Endodermal cell (in vitro differentiated cells): Measurements from ENCODE around the gene ZMIZ1. TPM values are rescaled to one million over a fixed set of nuclear protein-coding genes. Genes with fewer than 3 reads are reported as not detected.

Source experiments
- DNase-seq: peaks from one replicate; pipeline ENCODE4 v3.0.0-alpha.2; 2017
- H3K27ac ChIP-seq: 2 replicates; pipeline ENCODE4 v1.5.1; 2013; ENCODE audit warnings: mild to moderate bottlenecking, low read depth, low read length, moderate library complexity
- H3K27me3 ChIP-seq: 2 replicates; pipeline ENCODE4 v1.6.1; 2013; ENCODE audit warnings: mild to moderate bottlenecking, low read length, moderate library complexity; ENCODE audit not compliant: insufficient read depth, control insufficient read depth, poor library complexity, severe bottlenecking
- H3K36me3 ChIP-seq: 2 replicates; pipeline ENCODE4 v1.7.0; 2013; ENCODE audit warnings: mild to moderate bottlenecking, low read length, moderate library complexity; ENCODE audit not compliant: control insufficient read depth, insufficient read depth
- H3K4me1 ChIP-seq: one replicate; pipeline ENCODE4 v1.7.0; 2013; ENCODE audit warnings: low read length; ENCODE audit not compliant: control insufficient read depth, insufficient read depth
- H3K4me3 ChIP-seq: 2 replicates; pipeline ENCODE4 v1.5.1; 2013; ENCODE audit warnings: mild to moderate bottlenecking, low read length, moderate library complexity
- H3K9ac ChIP-seq: 2 replicates; pipeline ENCODE4 v1.6.1; 2013; ENCODE audit warnings: mild to moderate bottlenecking, low read length, moderate library complexity; ENCODE audit not compliant: poor library complexity, severe bottlenecking; ENCODE audit errors: extremely low read depth
- H3K9me3 ChIP-seq: 2 replicates; pipeline ENCODE4 v1.6.1; 2013; ENCODE audit warnings: mild to moderate bottlenecking, low read length, moderate library complexity; ENCODE audit not compliant: control insufficient read depth
- H3K27ac Mint-ChIP-seq: 2 replicates; pipeline ENCODE4 v1.8.0; 2020; ENCODE audit warnings: mixed read lengths
- H3K27me3 Mint-ChIP-seq: 2 replicates; pipeline ENCODE4 v1.8.0; 2021; ENCODE audit warnings: mild to moderate bottlenecking, mixed read lengths; ENCODE audit not compliant: insufficient read depth
- H3K36me3 Mint-ChIP-seq: 2 replicates; pipeline ENCODE4 v1.8.0; 2020; ENCODE audit warnings: low read depth, mixed read lengths
- H3K4me1 Mint-ChIP-seq: 2 replicates; pipeline ENCODE4 v1.8.0; 2020; ENCODE audit warnings: mixed read lengths
- H3K4me3 Mint-ChIP-seq: 2 replicates; pipeline ENCODE4 v1.8.0; 2020; ENCODE audit warnings: mild to moderate bottlenecking, moderate library complexity, mixed read lengths
- H3K9me3 Mint-ChIP-seq: 2 replicates; pipeline ENCODE4 v1.8.0; 2020; ENCODE audit warnings: mild to moderate bottlenecking, mixed read lengths
- CTCF ChIP-seq: fragments of 200-600 bp; sonication (generic); conservative IDR thresholded peaks from 2 replicates; pipeline ENCODE4 v1.5.0; 2021; ENCODE audit warnings: antibody characterized with exemption, mild to moderate bottlenecking
- WGBS, 2 experiments: methylation state at CpG; one replicate each; pipeline versions ENCODE4 v1.1.5 to v1.1.7; 2013; ENCODE audit warnings: missing lambda C conversion rate in 2 of 2, mixed read lengths in 1 of 2; ENCODE audit not compliant: insufficient coverage in 1 of 2, insufficient read length in 1 of 2; 5-methylcytosine and 5-hydroxymethylcytosine counted together
- total RNA-seq, 2 donors: library from RNA; stranded (reverse); fragmentation: NEBNext Ultra II Directional in 1 of 2; extraction: Animal tissue kit (Norgen Biotek cat#: 25700) in 1 of 2; gene quantifications; 2 replicates in 1 of 2; 3 replicates in 1 of 2; pipeline ENCODE4 v1.2.1, GENCODE V29; 2021

Gene ZMIZ1
- total RNA-seq, 2 donors from 2014 or later = 65.3 to 67.5 TPM

- Mint-ChIP-seq H3K4me1 (peaks cover 17% of the 10 kb centered on the region), H3K27me3 (peaks cover 3% of the 10 kb centered on the region)
These were observed 264.7 kb downstream of the ZMIZ1 start for GRCh38 chr10:79333513-79333912.

DNA sequence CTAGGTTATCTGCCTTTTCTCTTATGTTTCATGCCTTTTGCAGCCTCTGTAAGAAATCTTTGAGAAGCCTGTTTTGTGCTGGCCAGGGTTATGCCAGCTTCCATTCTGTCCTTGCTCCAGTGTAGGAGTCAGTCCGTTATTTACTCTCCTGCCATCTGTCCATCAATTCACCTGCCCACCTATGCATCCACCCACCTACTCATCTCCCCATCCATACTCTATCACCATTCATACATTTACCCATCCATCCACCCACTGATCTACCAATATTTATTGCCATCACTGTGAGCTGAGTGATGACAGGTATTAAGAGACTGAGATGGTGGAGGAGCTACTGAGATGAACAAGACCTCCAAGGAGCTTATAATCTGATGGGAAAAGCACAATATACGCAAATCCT, 265.8 kb downstream of the ZMIZ1 start:
- peaks cover 5% of the 10 kb centered on the region for H3K27me3 ChIP-seq
- Mint-ChIP-seq H3K4me1 (peaks cover 17% of the 10 kb centered on the region), H3K27me3 (peaks cover 1% of the 10 kb centered on the region), H3K9me3 (peaks cover 12% of the 10 kb centered on the region), H3K36me3 (peaks cover 3% of the 10 kb centered on the region), H3K27ac (no peak overlapping the region), H3K4me3 (no peak overlapping the region)
- no peak overlapping the region for H3K4me3 ChIP-seq
- H3K9ac ChIP-seq = no peak overlapping the region
- peaks cover 8% of the 10 kb centered on the region for H3K4me1 ChIP-seq
- DNase-seq = no peak
- no peak overlapping the region for H3K27ac ChIP-seq
- no peak for TF ChIP-seq CTCF
- no peaks in the 10 kb centered on the region for H3K36me3 ChIP-seq
- H3K9me3 ChIP-seq = no peaks in the 10 kb centered on the region
- WGBS, 2 experiments = 89 to 100% methylated on average over 2 of the region's 2 CpGs

More at GRCh38 chr10:79333513-79333912, 264.7 kb downstream of the ZMIZ1 start:
- H3K27me3 ChIP-seq = peaks cover 5% of the 10 kb centered on the region
- 78 to 92% methylated on average over 2 of the region's 2 CpGs for WGBS, 2 experiments
- no peak overlapping the region for H3K27ac ChIP-seq
- Mint-ChIP-seq H3K36me3 (peaks cover 3% of the 10 kb centered on the region), H3K4me3 (no peak overlapping the region), H3K27ac (no peak overlapping the region), H3K9me3 (peaks cover 12% of the 10 kb centered on the region)
- H3K36me3 ChIP-seq = no peaks in the 10 kb centered on the region
- H3K9me3 ChIP-seq = no peaks in the 10 kb centered on the region
- no peak overlapping the region for H3K9ac ChIP-seq
- TF ChIP-seq CTCF = no peak
- H3K4me3 ChIP-seq = no peak overlapping the region
- peaks cover 8% of the 10 kb centered on the region for H3K4me1 ChIP-seq
- no peak for DNase-seq

DNA sequence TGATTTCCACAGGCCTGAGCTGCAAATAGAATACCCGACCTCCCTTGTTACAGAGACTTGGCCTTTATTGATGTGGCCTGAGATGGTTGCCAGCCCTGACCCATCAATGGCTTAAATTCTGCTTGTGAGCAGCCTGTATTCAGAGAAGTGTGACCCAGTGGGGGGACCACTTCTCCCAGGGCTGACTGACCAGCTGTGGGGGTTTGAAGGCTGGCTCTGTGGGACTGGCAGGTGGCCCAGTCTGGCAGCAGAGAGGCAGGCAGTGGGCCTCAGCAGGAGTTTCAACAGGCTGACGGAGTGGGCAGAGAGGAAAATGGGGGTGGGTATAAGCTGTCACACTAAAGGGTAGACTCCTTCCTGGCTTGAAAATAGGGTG, 266.3 kb downstream of the ZMIZ1 start:
- peaks cover 12% of the 10 kb centered on the region for H3K9me3 Mint-ChIP-seq
- Histone ChIP-seq H3K4me3 (no peak overlapping the region), H3K27me3 (peaks cover 2% of the 10 kb centered on the region), H3K36me3 (no peaks in the 10 kb centered on the region), H3K9me3 (no peaks in the 10 kb centered on the region), H3K9ac (no peak overlapping the region), H3K4me1 (peaks cover 8% of the 10 kb centered on the region), H3K27ac (no peak overlapping the region)
- no peak overlapping the region for H3K4me3 Mint-ChIP-seq
- H3K27ac Mint-ChIP-seq = no peak overlapping the region
- no peak for TF ChIP-seq CTCF
- H3K27me3 Mint-ChIP-seq = no peaks in the 10 kb centered on the region
- DNase-seq = no peak
- 86 to 89% methylated on average over 2 of the region's 2 CpGs for WGBS, 2 experiments
- H3K36me3 Mint-ChIP-seq = peaks cover 3% of the 10 kb centered on the region
- peaks cover 17% of the 10 kb centered on the region for H3K4me1 Mint-ChIP-seq
